ENCODE results near the gene SAT1.
"Not testable (repeated sequence)": the region's sequence is repeated elsewhere in the genome, so short reads cannot be mapped to it uniquely, and the experiment has no call there.

SAT1 gene

GRCh38 chrX:23782863-23783588, at the start of gene SAT1:
SAT1 (plus strand) TSS chrX:23783173; CDS start chrX:23783352, 179 bp downstream.
- peak; percentile 66 to 83 for DNase-seq

GRCh38 chrX:23736030-23736429, 46.9 kb upstream of the SAT1 start:
- no peak for DNase-seq

- DNase-seq = no peak
Observed at GRCh38 chrX:23737413-23737812, 45.6 kb upstream of the SAT1 start.

GRCh38 chrX:23742174-23742696, 40.7 kb upstream of the SAT1 start:
- no peak for DNase-seq

GRCh38 chrX:23742697-23743622, 40.0 kb upstream of the SAT1 start, which contains the start of gene ACOT9:
ACOT9 (minus strand) TSS chrX:23743276; CDS start chrX:23743144, 132 bp downstream.
- no peak for DNase-seq

GRCh38 chrX:23743623-23743971, 39.4 kb upstream of the SAT1 start:
- not testable (repeated sequence) for DNase-seq

GRCh38 chrX:23745786-23746185, 37.2 kb upstream of the SAT1 start:
- DNase-seq = no peak

DNA sequence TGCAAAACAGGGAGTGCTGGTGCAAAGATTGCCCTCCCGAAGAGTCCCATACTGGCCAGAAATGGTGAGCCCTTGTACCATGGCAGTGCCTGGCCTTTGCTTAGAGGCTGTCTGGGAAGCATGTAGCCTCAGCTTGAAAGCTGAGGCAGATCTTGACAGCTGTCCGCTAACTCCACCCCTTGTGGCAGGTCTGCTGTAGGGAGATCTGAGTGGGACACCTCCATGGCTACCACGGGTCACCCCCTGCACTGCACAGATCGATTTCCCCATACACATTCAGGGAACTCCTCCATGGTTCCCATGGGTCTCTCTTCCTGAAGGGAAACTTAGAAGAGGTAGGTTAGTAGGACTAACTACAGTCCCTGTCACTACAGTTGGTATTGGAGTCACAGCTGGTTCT, 33.8 kb upstream of the SAT1 start:
- DNase-seq = no peak

GRCh38 chrX:23749576-23749975, 33.4 kb upstream of the SAT1 start:
- no peak for DNase-seq

- no peak for DNase-seq
Observed at GRCh38 chrX:23752740-23753415, 30.1 kb upstream of the SAT1 start.

DNA sequence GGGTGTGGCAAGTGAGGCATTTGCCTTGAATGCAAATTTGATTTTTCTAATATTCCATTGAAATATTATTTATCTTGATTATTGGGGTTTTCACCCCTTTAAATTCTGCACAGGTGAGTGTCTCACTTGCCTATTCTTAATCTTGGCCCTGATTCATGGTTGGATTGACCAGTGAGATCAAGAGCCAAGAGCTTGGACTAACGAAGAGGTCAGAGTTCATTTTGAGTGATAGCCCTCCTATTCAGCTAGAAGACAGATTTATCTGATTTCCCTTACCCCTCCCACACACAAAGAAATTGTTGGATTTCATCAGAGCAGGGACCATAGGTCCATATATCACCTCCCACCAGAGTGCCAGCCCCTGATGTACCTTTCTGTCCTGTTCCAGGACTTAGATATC, 28.3 kb upstream of the SAT1 start:
- no peak for DNase-seq

DNA sequence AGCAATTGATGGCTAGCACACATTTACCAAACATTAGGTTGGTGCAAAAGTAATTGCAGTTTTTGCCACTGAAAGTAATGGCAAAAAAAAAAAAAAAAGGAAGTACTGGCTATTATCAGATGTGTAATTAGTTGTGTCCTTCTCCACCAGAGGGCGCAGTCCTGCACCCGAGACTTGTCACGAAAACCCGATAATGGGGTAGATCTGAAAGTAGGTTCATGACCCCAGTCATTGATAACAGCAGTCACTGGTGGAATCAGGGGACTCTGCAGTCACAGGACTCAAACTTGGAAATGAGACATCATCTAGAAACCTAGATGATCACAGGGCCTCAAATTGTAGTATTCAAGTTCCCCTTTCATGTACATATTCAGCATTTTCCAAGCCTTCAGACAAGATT, 26.8 kb upstream of the SAT1 start:
- DNase-seq = no peak

- DNase-seq = no peak
Observed at GRCh38 chrX:23759821-23760220, 23.2 kb upstream of the SAT1 start.

GRCh38 chrX:23764188-23764984, 18.6 kb upstream of the SAT1 start:
- no peak for DNase-seq

- DNase-seq = no peak
Observed at GRCh38 chrX:23765449-23765848, 17.5 kb upstream of the SAT1 start.

GRCh38 chrX:23765868-23766267, 17.1 kb upstream of the SAT1 start:
- no peak for DNase-seq

DNA sequence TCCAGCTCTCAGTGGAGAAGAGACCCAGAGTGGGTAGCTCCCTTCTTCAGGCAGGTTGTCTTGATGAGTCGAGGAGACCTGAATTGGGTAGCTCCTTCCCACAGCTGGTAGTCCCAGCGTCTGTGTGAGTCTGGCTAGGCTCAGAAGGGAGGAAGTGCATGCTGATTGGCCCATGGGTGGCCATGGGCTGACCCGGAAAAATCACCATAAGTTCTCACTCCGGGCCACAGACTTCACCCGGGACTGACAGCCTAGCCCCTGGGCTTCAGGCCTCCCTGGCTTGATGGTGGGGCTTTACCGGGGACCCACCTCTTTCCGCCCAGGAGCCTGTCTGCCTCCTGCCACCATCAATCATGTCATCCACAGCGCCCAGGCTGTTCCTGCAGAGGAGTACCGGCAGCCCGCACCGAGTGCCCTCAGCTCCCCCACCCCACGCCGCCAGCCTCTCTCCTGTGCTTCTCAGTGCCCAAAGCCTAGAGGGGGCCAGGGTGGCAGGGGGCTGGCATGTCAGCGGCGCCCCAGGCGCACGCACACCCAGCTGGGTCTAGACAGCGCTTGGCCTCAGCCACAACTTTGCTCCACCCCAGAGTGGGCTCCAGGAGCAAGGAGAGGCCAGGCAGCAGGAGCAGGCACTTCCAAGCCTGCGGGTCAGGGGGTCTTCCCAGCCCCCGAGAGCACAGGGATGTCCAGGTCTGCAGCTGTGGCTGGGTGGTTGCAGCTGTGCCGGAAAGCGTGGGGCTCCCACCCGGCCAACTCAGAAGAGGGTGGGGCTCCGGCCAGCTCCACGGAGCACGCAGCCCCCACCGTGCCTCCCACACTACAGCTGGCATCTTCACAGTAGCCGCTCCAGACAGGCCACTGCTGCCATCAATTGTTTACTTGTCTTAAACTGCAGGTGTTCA, 16.1 kb upstream of the SAT1 start:
- DNase-seq = no peak

- DNase-seq = no peak
Observed at GRCh38 chrX:23770142-23770541, 12.8 kb upstream of the SAT1 start.

- DNase-seq = not testable (repeated sequence)
Observed at GRCh38 chrX:23771086-23771485, 11.9 kb upstream of the SAT1 start.

- DNase-seq = no peak
Observed at GRCh38 chrX:23773601-23774175, 9.3 kb upstream of the SAT1 start.

- DNase-seq = no peak
Observed at GRCh38 chrX:23776363-23776762, 6.6 kb upstream of the SAT1 start.
